Pancreas (tissue), 10 donors: ENCODE results near the gene PLEKHA4. TPM values are rescaled to one million over a fixed set of nuclear protein-coding genes. Genes with fewer than 3 reads are reported as not detected.

Experiments
- ATAC-seq, 4 donors: fragments of 200-7000 bp; cut with Tn5 transposase; one replicate each; pipeline versions ENCODE4 v1.8.0 to v1.9.1; 2020; ENCODE audit warnings: mild to moderate bottlenecking in 4 of 4, moderate library complexity in 4 of 4
- DNase-seq, 6 donors: peaks; one replicate each; pipeline ENCODE4 v3.0.0-alpha.2; 2020
- FAIRE-seq: peaks from 2 replicates; lab custom pipeline; 2012; peaks lifted over from hg19 to GRCh38; lab: Jason Lieb, UNC
- H3K27ac ChIP-seq, 4 donors: fragments of 200-600 bp; sonication (generic); 1 replicate in 3 of 4; 2 replicates in 1 of 4; pipeline versions ENCODE4 v1.5.0 to v1.8.0; 2020
- H3K27me3 ChIP-seq, 4 donors: fragments of 200-600 bp; one replicate each; pipeline ENCODE4 v1.8.0; 2021
- H3K36me3 ChIP-seq, 3 donors: fragments of 200-600 bp; sonication (generic) in 1 of 3; one replicate each; pipeline versions ENCODE4 v1.5.0 to v1.8.0; 2020 to 2021
- H3K4me1 ChIP-seq, 3 donors: fragments of 200-600 bp; one replicate each; pipeline ENCODE4 v1.8.0; 2021
- H3K4me3 ChIP-seq, 4 donors: fragments of 200-600 bp; sonication (generic) in 2 of 4; one replicate each; pipeline versions ENCODE4 v1.5.0 to v1.8.0; 2020 to 2021
- H3K9me3 ChIP-seq, 4 donors: fragments of 200-600 bp; one replicate each; pipeline ENCODE4 v1.8.0; 2021
- CTCF ChIP-seq, 4 donors: fragments of 200-600 bp; sonication (generic) in 3 of 4; IDR thresholded peaks; one replicate each; pipeline versions ENCODE4 v1.5.0 to v1.8.0; 2021; ENCODE audit warnings: antibody characterized with exemption in 4 of 4
- WGBS, 2 donors: extraction: QIAGEN DNeasy Blood & Tissue Kit; methylation state at CpG; one replicate each; pipeline ENCODE4 v1.1.7; 2013; 5-methylcytosine and 5-hydroxymethylcytosine counted together
- intact Hi-C, 3 donors: fragments of 100-400 bp; cut with DNase I; formaldehyde crosslinking; loops; one replicate each; pipeline versions ENCODE4 v1.11.1 to v1.14.2; 2022
- polyA plus RNA-seq, 2 donors: library from polyadenylated mRNA; stranded (reverse); fragments of 200-250 nt; gene quantifications; one replicate each; pipeline ENCODE4 v1.2.3, GENCODE V29; 2013
- total RNA-seq, 6 donors: library from RNA; stranded (reverse); fragmentation: NEBNext Ultra II Directional in 4 of 6; extraction: Animal tissue kit (Norgen Biotek cat#: 25700) in 4 of 6; gene quantifications; one replicate each; pipeline versions ENCODE4 v1.2.1 to v1.2.4, GENCODE V29; 2021 to 2023
- donor health status: healthy with polysubstance abuse.
- donor health status: DM: no; HTN: no; CAD: no; lungs with moderate emphysema.
- donor health status: DM: no; HTN: no; CAD: no.
- donor health status: control.
- donor health status: control.
- donor health status: Bipolar disorder and iron deficiency.
- donor health status: DM: yes; HTN: yes; CAD: no.
- donor health status: DM: no; HTN: no; CAD: no.
- donor health status: DM: no; HTN: no; CAD: no.
- donor health status: DM: yes; HTN: yes; CAD: no.

PLEKHA4 gene
- total and polyA plus RNA-seq, 8 donors: 5.9 to 28.3 (median 12.2) TPM

GRCh38 chr19:48821633-48822032, 46.8 kb downstream of the PLEKHA4 start:
- 75 to 76% methylated on average over 5 of the region's 5 CpGs for WGBS, 2 donors
- Histone ChIP-seq H3K9me3 (no peaks in the 10 kb centered on the region), H3K4me3 (no peak overlapping the region), H3K27ac (no peak overlapping the region), H3K36me3 (no peaks in the 10 kb centered on the region), H3K4me1 (peaks cover 14 to 20% (median 16%) of the 10 kb centered on the region in 3 donors), H3K27me3 (no peaks in the 10 kb centered on the region)
- ATAC-seq (no peak), DNase-seq (no peak), FAIRE-seq (no peak)
- intact Hi-C loops: no loop called here
- no peak for TF ChIP-seq CTCF (IDR thresholded peaks at IDR 0.05)

- no peak for FAIRE-seq
- Histone ChIP-seq H3K9me3 (no peaks in the 10 kb centered on the region), H3K27me3 (no peaks in the 10 kb centered on the region), H3K27ac (peak overlapping the region; percentile 64 to 89 (median 75)), H3K4me3 (no peak overlapping the region), H3K36me3 (no peaks in the 10 kb centered on the region), H3K4me1 (peaks cover 28 to 30% (median 28%) of the 10 kb centered on the region in 3 donors)
- peak; percentile 76 to 85 (median 83) for ATAC-seq
- 10% methylated on average over 4 of the region's 4 CpGs for WGBS, 2 donors
- peak; percentile 82 to 97 (median 96) for DNase-seq
- intact Hi-C loops: no loop called here
- no peak for TF ChIP-seq CTCF (IDR thresholded peaks at IDR 0.05)
Observed at GRCh38 chr19:48819366-48819816, 49.0 kb downstream of the PLEKHA4 start.

DNA sequence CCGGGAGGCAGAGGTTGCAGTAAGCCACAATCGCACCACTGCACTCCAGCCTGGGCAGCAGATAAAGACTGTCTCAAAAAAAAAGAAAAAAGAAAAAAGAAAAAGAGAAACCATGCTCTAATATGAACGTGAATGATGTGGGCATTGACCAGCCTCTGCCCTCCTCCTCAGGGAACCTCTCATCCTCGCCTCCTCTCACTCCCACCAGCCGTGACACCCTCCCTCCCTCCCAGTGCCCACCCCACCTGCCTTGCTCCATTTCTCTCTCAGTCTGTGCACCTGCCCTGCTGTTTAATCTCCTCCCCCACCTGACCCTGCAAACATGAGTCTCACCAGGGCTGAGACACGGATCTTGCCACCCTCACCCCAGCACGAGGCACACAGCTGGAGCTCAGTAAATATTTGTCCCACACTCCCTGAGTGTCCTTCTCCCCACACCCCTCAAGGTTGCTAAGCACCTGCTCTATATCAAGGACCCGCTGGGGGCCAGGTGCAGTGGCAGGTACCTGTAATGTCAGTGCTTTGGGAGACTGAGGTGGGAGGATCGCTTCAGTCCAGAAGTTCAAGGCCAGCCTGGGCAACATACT, 50.1 kb downstream of the PLEKHA4 start:
- ATAC-seq (peak; percentile 73 to 82 (median 74)), DNase-seq (peak in 5 of 6 donors; percentile 79 to 93 (median 88)), FAIRE-seq (no peak)
- Histone ChIP-seq H3K27me3 (no peaks in the 10 kb centered on the region), H3K36me3 (no peaks in the 10 kb centered on the region), H3K4me3 (no peak overlapping the region), H3K9me3 (no peaks in the 10 kb centered on the region), H3K27ac (peak overlapping the region; percentile 64 to 89 (median 75)), H3K4me1 (peaks cover 28 to 30% (median 28%) of the 10 kb centered on the region in 3 donors)
- 26 to 30% methylated on average over 9 of the region's 9 CpGs for WGBS, 2 donors
- intact Hi-C loops: no loop called here
- no peak for TF ChIP-seq CTCF (IDR thresholded peaks at IDR 0.05)

DNA sequence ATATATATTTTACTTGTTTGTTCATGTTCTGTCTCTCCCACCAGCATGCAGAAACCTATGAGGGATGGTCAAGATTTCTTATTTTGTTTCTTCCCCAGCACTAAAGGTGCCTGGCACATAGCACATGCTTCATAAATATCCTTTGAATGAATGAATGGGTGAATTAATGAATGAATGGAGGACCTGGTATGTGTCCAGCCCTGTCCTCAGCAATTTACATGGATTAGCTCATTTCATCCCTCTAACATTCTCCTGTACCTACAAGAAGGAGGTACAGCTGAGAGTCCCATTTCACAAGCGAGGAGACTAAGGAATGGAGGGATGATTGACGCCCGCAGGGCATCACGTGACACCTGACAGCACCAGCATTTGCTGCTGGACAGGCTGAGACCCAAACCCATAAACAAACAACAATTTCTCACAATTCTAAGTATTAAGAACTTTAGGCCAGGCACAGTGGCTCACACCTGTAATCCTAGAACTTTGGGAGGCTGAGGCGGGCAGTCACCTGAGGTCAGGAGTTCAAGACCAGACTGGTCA, 50.8 kb downstream of the PLEKHA4 start:
- WGBS, 2 donors: 63 to 79% methylated on average over 5 of the region's 5 CpGs
- no peak for FAIRE-seq
- peaks cover 28 to 37% (median 28%) of the 10 kb centered on the region in 3 donors for H3K4me1 ChIP-seq

More for the DNA sequence above, 50.8 kb downstream of the PLEKHA4 start:
- DNase-seq (no peak), ATAC-seq (no peak)
- Histone ChIP-seq H3K4me3 (no peak overlapping the region), H3K27me3 (no peaks in the 10 kb centered on the region), H3K27ac (peak overlapping the region; percentile 64 to 89 (median 75)), H3K9me3 (no peaks in the 10 kb centered on the region), H3K36me3 (no peaks in the 10 kb centered on the region)
- no peak for TF ChIP-seq CTCF (IDR thresholded peaks at IDR 0.05)
- intact Hi-C loops: no loop called here
